Ascending aorta (tissue), 2 donors: ENCODE data around the gene TRIM2. TPM values are rescaled to one million over a fixed set of nuclear protein-coding genes. Genes with fewer than 3 reads are reported as not detected.

Source experiments
- DNase-seq, 2 donors: peaks; one replicate each; pipeline ENCODE4 v3.0.0-alpha.2; 2019; ENCODE audit warnings: low spot score in 2 of 2
- H3K27ac ChIP-seq, 2 donors: fragments of 200-600 bp; sonication (generic); one replicate each; pipeline ENCODE4 v1.5.1; 2016 to 2017; ENCODE audit warnings: mild to moderate bottlenecking in 1 of 2
- H3K27me3 ChIP-seq: fragments of 200-600 bp; sonication (generic); one replicate; pipeline ENCODE4 v1.5.1; 2017
- H3K36me3 ChIP-seq, 2 donors: fragments of 200-600 bp; sonication (generic); one replicate each; pipeline ENCODE4 v1.5.1; 2016
- H3K4me1 ChIP-seq, 2 donors: fragments of 200-600 bp; sonication (generic); one replicate each; pipeline ENCODE4 v1.5.1; 2016 to 2017; ENCODE audit warnings: mild to moderate bottlenecking in 1 of 2
- H3K4me3 ChIP-seq, 2 donors: fragments of 200-600 bp; sonication (generic); one replicate each; pipeline ENCODE4 v1.5.1; 2016 to 2017; ENCODE audit warnings: mild to moderate bottlenecking in 1 of 2
- H3K9me3 ChIP-seq, 2 donors: fragments of 200-600 bp; sonication (generic); one replicate each; pipeline ENCODE4 v1.5.1; 2016
- intact Hi-C: fragments of 100-400 bp; cut with DNase I; formaldehyde crosslinking; loops from one replicate; pipeline ENCODE4 v1.15.1; 2023
- total RNA-seq: library from RNA; depleted of rRNA; stranded (reverse); fragments of >200 nt; gene quantifications from one replicate; pipeline ENCODE4 v1.1.0, GENCODE V29; 2016
- TF ChIP-seq, protein P1 (sequence below), 3 experiments: fragments of 200-600 bp in 2 of 3; fragments of 450-650 bp in 1 of 3; sonication (generic) in 2 of 3; IDR thresholded peaks; one replicate each; pipeline ENCODE4 v1.5.1; 2016 to 2019; ENCODE audit warnings: antibody characterized with exemption in 3 of 3, mild to moderate bottlenecking in 1 of 3, moderate library complexity in 1 of 3

The TRIM2 gene
- total RNA-seq, 1 donor from 2014 or later: 33.3 TPM

GRCh38 chr4:153268295-153268694 is 64.1 kb downstream of the TRIM2 start:
- no peak overlapping the region for H3K27ac ChIP-seq
- H3K4me1 ChIP-seq: no peaks in the 10 kb centered on the region
- H3K9me3 ChIP-seq: no peaks in the 10 kb centered on the region
- DNase-seq: no peak
- H3K4me3 ChIP-seq: no peak overlapping the region
- peaks cover 0 to 4% of the 10 kb centered on the region in 2 donors for H3K36me3 ChIP-seq
- TF ChIP-seq, protein P1, sequence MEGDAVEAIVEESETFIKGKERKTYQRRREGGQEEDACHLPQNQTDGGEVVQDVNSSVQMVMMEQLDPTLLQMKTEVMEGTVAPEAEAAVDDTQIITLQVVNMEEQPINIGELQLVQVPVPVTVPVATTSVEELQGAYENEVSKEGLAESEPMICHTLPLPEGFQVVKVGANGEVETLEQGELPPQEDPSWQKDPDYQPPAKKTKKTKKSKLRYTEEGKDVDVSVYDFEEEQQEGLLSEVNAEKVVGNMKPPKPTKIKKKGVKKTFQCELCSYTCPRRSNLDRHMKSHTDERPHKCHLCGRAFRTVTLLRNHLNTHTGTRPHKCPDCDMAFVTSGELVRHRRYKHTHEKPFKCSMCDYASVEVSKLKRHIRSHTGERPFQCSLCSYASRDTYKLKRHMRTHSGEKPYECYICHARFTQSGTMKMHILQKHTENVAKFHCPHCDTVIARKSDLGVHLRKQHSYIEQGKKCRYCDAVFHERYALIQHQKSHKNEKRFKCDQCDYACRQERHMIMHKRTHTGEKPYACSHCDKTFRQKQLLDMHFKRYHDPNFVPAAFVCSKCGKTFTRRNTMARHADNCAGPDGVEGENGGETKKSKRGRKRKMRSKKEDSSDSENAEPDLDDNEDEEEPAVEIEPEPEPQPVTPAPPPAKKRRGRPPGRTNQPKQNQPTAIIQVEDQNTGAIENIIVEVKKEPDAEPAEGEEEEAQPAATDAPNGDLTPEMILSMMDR (IDR thresholded peaks at IDR 0.05): no peak
- H3K27me3 ChIP-seq: no peaks in the 10 kb centered on the region
- intact Hi-C loops: no loop called here

DNA sequence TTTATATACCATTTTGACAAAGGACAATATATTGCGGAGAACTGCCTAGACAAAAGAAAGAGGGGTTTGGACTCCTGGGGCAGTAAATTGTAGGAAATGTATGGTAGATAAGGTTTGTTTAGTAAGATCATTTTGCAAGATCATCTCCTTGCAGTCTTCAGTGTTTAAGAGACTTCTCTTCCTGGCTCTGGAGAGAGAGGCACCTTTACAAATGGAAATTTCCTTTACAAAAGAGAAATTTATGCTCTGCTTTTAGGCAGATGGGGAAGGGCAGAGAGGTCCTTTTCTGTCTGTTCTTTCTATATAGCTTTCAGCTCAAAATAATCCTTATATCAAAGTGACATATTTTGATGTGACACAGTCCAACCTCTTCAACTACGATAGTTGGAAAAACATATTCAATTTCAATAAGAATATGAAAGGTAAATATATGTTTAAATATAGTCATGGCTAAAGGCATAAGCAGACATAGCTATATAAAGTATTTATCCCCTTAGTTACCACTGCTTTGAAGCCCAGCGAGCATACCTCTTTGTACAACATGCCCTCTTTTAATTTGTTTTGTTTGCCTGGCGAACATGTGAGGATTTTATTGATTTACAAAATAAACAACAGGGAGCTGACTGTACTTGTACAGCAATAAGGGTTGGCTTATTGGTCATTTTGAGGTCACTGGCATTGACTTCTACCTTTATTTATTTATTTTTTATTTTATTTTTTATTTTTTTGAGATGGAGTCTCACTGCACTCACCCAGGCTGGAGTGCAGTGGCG is 65.2 kb downstream of the TRIM2 start:
- no peak overlapping the region for H3K27ac ChIP-seq
- H3K9me3 ChIP-seq: no peaks in the 10 kb centered on the region
- H3K4me3 ChIP-seq: no peak overlapping the region
- no peak for DNase-seq
- intact Hi-C loops: no loop called here
- H3K36me3 ChIP-seq: peaks cover 0 to 3% of the 10 kb centered on the region in 2 donors
- H3K4me1 ChIP-seq: no peaks in the 10 kb centered on the region
- TF ChIP-seq, protein P1 (IDR thresholded peaks at IDR 0.05): no peak
- H3K27me3 ChIP-seq: no peaks in the 10 kb centered on the region

- intact Hi-C loops: no loop called here
- TF ChIP-seq, protein P1 (IDR thresholded peaks at IDR 0.05): no peak
- Histone ChIP-seq H3K27me3 (no peaks in the 10 kb centered on the region), H3K4me3 (no peak overlapping the region), H3K27ac (no peak overlapping the region), H3K4me1 (no peaks in the 10 kb centered on the region), H3K9me3 (no peaks in the 10 kb centered on the region), H3K36me3 (peaks cover 0 to 4% of the 10 kb centered on the region in 2 donors)
- DNase-seq: no peak
Observed at GRCh38 chr4:153270361-153270760, 66.1 kb downstream of the TRIM2 start.

GRCh38 chr4:153271820-153272219 is 67.6 kb downstream of the TRIM2 start:
- no peaks in the 10 kb centered on the region for H3K27me3 ChIP-seq
- no peak overlapping the region for H3K27ac ChIP-seq
- H3K4me3 ChIP-seq: no peak overlapping the region
- H3K4me1 ChIP-seq: no peaks in the 10 kb centered on the region
- DNase-seq: no peak
- no peaks in the 10 kb centered on the region for H3K9me3 ChIP-seq
- intact Hi-C loops: no loop called here
- TF ChIP-seq, protein P1 (IDR thresholded peaks at IDR 0.05): no peak
- H3K36me3 ChIP-seq: peaks cover 0 to 11% of the 10 kb centered on the region in 2 donors

GRCh38 chr4:153273751-153274150 is 69.5 kb downstream of the TRIM2 start:
- Histone ChIP-seq H3K27ac (no peak overlapping the region), H3K4me1 (no peaks in the 10 kb centered on the region), H3K9me3 (no peaks in the 10 kb centered on the region), H3K36me3 (peaks cover 0 to 16% of the 10 kb centered on the region in 2 donors), H3K27me3 (no peaks in the 10 kb centered on the region), H3K4me3 (no peak overlapping the region)
- TF ChIP-seq, protein P1 (IDR thresholded peaks at IDR 0.05): no peak
- intact Hi-C loops: no loop called here
- no peak for DNase-seq
